Measurements from ENCODE around the gene POTEM. TPM values are rescaled to one million over a fixed set of nuclear protein-coding genes. Genes with fewer than 3 reads are reported as not detected.
"Not testable (repeated sequence)": the region's sequence is repeated elsewhere in the genome, so short reads cannot be mapped to it uniquely, and the experiment has no call there.

Gene POTEM
- total RNA-seq (2014; rRNA removed; shearing (Covaris generic)) = not detected in 2 replicates
- polyA plus RNA-seq (2016; fragmentation: Nextera tagmentation; extraction: Ambion mirVana) = not detected in 2 replicates
- long read RNA-seq = 0 reads

GRCh38 chr14:18967134-18967533 lies at the start of gene POTEM:
POTEM (plus strand) TSS chr14:18967434; CDS start chr14:18967486, 52 bp downstream.
- ATAC-seq; H3K79me2 ChIP-seq (replicated peaks; ENCODE audit: insufficient read depth); H3K27me3 Mint-ChIP-seq (ENCODE audit: insufficient read depth, low read depth, poor library complexity): not testable (repeated sequence)

GRCh38 chr14:18918345-18918744 lies 48.9 kb upstream of the POTEM start:
- not testable (repeated sequence) for DNase-seq (ENCODE audit: low spot score); H3K4me3 Mint-ChIP-seq; H4K20me1 ChIP-seq (replicated peaks; ENCODE audit: insufficient read depth); H3K79me2 ChIP-seq (replicated peaks; ENCODE audit: insufficient read depth); H3K36me3 Mint-ChIP-seq (ENCODE audit: low read depth); H3K27ac Mint-ChIP-seq; H3K36me3 ChIP-seq (ENCODE audit: insufficient read depth); H3K4me1 ChIP-seq (ENCODE audit: insufficient read depth); H3K27me3 Mint-ChIP-seq (ENCODE audit: insufficient read depth, low read depth, poor library complexity); H3F3A ChIP-seq (replicated peaks; ENCODE audit: low read depth); H3K4me2 ChIP-seq; H2AFZ ChIP-seq; H3K4me3 ChIP-seq; ATAC-seq; H3K9me2 ChIP-seq (ENCODE audit: insufficient read depth); H3K27me3 ChIP-seq (ENCODE audit: insufficient read depth); H3K4me1 Mint-ChIP-seq; H3K27ac ChIP-seq (ENCODE audit: low read depth)
- peaks cover 15% of the 10 kb centered on the region for H3K9me3 Mint-ChIP-seq

More at GRCh38 chr14:18967134-18967533, at the start of gene POTEM:
- H3K4me3 Mint-ChIP-seq; H3K4me3 ChIP-seq; H3K4me1 ChIP-seq (ENCODE audit: insufficient read depth); H3K36me3 Mint-ChIP-seq (ENCODE audit: low read depth); H3K4me1 Mint-ChIP-seq; H3K9me2 ChIP-seq (ENCODE audit: insufficient read depth); H3K27me3 ChIP-seq (ENCODE audit: insufficient read depth); H3K4me2 ChIP-seq; H3K36me3 ChIP-seq (ENCODE audit: insufficient read depth); H3F3A ChIP-seq (replicated peaks; ENCODE audit: low read depth); H3K27ac ChIP-seq (ENCODE audit: low read depth); H2AFZ ChIP-seq; DNase-seq (ENCODE audit: low spot score); H3K27ac Mint-ChIP-seq; H4K20me1 ChIP-seq (replicated peaks; ENCODE audit: insufficient read depth): not testable (repeated sequence)
- H3K9me3 Mint-ChIP-seq = peaks cover 16% of the 10 kb centered on the region

DNA sequence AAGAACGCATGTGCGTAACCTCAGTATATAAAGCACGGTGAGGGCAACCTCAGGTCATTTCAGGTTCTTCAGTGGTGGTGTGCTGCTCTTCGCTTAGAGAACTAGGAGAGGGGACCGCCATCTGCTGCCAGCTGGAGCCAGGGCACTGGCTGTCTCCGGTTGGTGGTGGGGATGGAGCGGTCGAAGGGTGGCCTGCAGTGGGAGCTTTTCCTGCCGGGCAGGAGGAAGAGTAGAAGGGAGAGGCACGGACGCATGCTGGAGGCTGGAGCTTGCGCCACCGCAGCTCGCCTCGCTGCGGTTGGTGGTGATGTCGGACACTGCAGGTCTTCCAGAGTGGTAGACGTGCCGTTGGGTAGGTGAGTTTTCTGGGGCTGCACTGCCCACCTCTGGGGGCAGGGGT lies 47.2 kb upstream of the POTEM start:
- not testable (repeated sequence) for H3K4me1 ChIP-seq (ENCODE audit: insufficient read depth); H2AFZ ChIP-seq; H3K27me3 ChIP-seq (ENCODE audit: insufficient read depth); H3K27ac ChIP-seq (ENCODE audit: low read depth); H3K36me3 Mint-ChIP-seq (ENCODE audit: low read depth); ATAC-seq; H3K36me3 ChIP-seq (ENCODE audit: insufficient read depth); H3K27ac Mint-ChIP-seq; H3K4me3 Mint-ChIP-seq; H3K9me2 ChIP-seq (ENCODE audit: insufficient read depth); H3K4me2 ChIP-seq; H3F3A ChIP-seq (replicated peaks; ENCODE audit: low read depth); H4K20me1 ChIP-seq (replicated peaks; ENCODE audit: insufficient read depth); H3K27me3 Mint-ChIP-seq (ENCODE audit: insufficient read depth, low read depth, poor library complexity); H3K79me2 ChIP-seq (replicated peaks; ENCODE audit: insufficient read depth); DNase-seq (ENCODE audit: low spot score); H3K4me1 Mint-ChIP-seq; H3K4me3 ChIP-seq
- peaks cover 14% of the 10 kb centered on the region for H3K9me3 Mint-ChIP-seq

DNA sequence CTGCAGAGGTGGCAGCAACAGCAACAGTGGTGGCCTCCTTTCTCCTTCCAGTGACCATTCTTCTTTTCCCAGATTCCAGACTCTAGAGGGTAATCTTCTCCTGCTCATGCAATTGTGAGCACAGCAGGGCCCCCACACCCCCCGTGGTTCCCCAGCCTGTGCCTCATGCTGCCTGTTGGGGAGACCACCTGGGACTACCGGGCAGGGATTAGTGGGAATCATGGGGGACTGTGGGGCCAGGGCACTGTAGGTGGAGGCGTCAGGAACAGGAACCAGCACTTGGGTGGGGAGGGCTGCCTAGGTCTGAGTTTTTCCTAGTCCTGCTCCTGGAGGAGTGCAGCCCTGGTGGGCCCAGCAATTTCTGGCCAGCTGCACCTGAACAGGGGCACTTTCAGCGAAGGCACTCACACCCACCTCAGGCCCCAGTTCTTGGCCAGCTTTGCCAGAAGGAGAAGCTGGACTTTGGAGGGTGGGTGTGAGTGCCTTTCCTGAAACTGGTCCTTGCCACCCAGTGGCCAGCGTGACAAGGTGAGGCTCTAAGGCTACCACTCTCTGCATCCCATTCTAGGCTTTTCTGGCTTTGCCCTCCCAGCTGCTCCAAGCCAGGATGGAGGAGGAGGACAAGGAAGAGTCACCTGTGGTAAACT lies 46.1 kb upstream of the POTEM start:
- H3K27ac ChIP-seq (ENCODE audit: low read depth); H3K27ac Mint-ChIP-seq; ATAC-seq; H3K4me1 Mint-ChIP-seq; H3K27me3 Mint-ChIP-seq (ENCODE audit: insufficient read depth, low read depth, poor library complexity); H3K27me3 ChIP-seq (ENCODE audit: insufficient read depth); H3K4me3 ChIP-seq; H2AFZ ChIP-seq; H3K36me3 ChIP-seq (ENCODE audit: insufficient read depth); H3K36me3 Mint-ChIP-seq (ENCODE audit: low read depth); DNase-seq (ENCODE audit: low spot score); H3K4me1 ChIP-seq (ENCODE audit: insufficient read depth); H3K9me2 ChIP-seq (ENCODE audit: insufficient read depth); H3K4me3 Mint-ChIP-seq; H3K79me2 ChIP-seq (replicated peaks; ENCODE audit: insufficient read depth); H3K4me2 ChIP-seq; H4K20me1 ChIP-seq (replicated peaks; ENCODE audit: insufficient read depth); H3F3A ChIP-seq (replicated peaks; ENCODE audit: low read depth): not testable (repeated sequence)
- H3K9me3 Mint-ChIP-seq = peaks cover 14% of the 10 kb centered on the region

DNA sequence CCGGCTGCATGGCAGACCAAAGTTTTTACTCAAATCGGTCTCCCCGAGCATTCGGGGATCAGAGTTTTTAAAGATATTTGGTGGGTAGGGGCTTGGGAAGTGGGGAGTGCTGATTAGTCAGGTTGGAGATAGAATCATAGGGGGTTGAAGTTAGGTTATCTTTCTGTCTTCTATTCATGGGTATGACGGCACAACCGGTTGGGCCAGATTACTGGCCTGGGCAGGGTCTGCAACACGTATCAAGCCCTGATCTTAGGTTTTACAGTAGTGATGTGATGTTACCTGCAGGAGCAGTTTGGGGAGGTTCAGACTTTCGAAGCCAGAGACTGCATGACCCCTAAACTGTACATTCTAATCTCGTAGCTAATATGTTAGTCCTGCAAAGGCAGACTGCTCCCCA lies 30.4 kb upstream of the POTEM start:
- H3K36me3 Mint-ChIP-seq (ENCODE audit: low read depth); H3K4me1 ChIP-seq (ENCODE audit: insufficient read depth); H3K9me2 ChIP-seq (ENCODE audit: insufficient read depth); H3K4me2 ChIP-seq; H3K4me1 Mint-ChIP-seq; H3K4me3 ChIP-seq; H3K27me3 ChIP-seq (ENCODE audit: insufficient read depth); DNase-seq (ENCODE audit: low spot score); ATAC-seq; H4K20me1 ChIP-seq (replicated peaks; ENCODE audit: insufficient read depth); H3K79me2 ChIP-seq (replicated peaks; ENCODE audit: insufficient read depth); H3K27ac ChIP-seq (ENCODE audit: low read depth); H3K27ac Mint-ChIP-seq; H3K9me3 Mint-ChIP-seq; H3F3A ChIP-seq (replicated peaks; ENCODE audit: low read depth); H2AFZ ChIP-seq; H3K36me3 ChIP-seq (ENCODE audit: insufficient read depth); H3K27me3 Mint-ChIP-seq (ENCODE audit: insufficient read depth, low read depth, poor library complexity); H3K4me3 Mint-ChIP-seq: not testable (repeated sequence)

- H3K4me1 ChIP-seq (ENCODE audit: insufficient read depth); H3K27ac Mint-ChIP-seq; H3K27me3 Mint-ChIP-seq (ENCODE audit: insufficient read depth, low read depth, poor library complexity); H3K4me3 Mint-ChIP-seq; H3K36me3 ChIP-seq (ENCODE audit: insufficient read depth); H3K4me2 ChIP-seq; H4K20me1 ChIP-seq (replicated peaks; ENCODE audit: insufficient read depth); DNase-seq (ENCODE audit: low spot score); H3K4me3 ChIP-seq; H3K9me2 ChIP-seq (ENCODE audit: insufficient read depth); H3K79me2 ChIP-seq (replicated peaks; ENCODE audit: insufficient read depth); H3F3A ChIP-seq (replicated peaks; ENCODE audit: low read depth); H3K27me3 ChIP-seq (ENCODE audit: insufficient read depth); H3K27ac ChIP-seq (ENCODE audit: low read depth); H2AFZ ChIP-seq; H3K36me3 Mint-ChIP-seq (ENCODE audit: low read depth); H3K4me1 Mint-ChIP-seq; H3K9me3 Mint-ChIP-seq; ATAC-seq: not testable (repeated sequence)
Measured at GRCh38 chr14:18938733-18939132, 28.5 kb upstream of the POTEM start.

GRCh38 chr14:18949939-18950338 lies 17.3 kb upstream of the POTEM start:
- not testable (repeated sequence) for H3K79me2 ChIP-seq (replicated peaks; ENCODE audit: insufficient read depth); H3K36me3 Mint-ChIP-seq (ENCODE audit: low read depth); H3K4me3 Mint-ChIP-seq; H3K4me1 Mint-ChIP-seq; H2AFZ ChIP-seq; ATAC-seq; H3K27ac ChIP-seq (ENCODE audit: low read depth); H4K20me1 ChIP-seq (replicated peaks; ENCODE audit: insufficient read depth); H3K9me2 ChIP-seq (ENCODE audit: insufficient read depth); H3K27me3 Mint-ChIP-seq (ENCODE audit: insufficient read depth, low read depth, poor library complexity); H3K27ac Mint-ChIP-seq; H3K4me2 ChIP-seq; H3K4me1 ChIP-seq (ENCODE audit: insufficient read depth); H3F3A ChIP-seq (replicated peaks; ENCODE audit: low read depth); H3K36me3 ChIP-seq (ENCODE audit: insufficient read depth); DNase-seq (ENCODE audit: low spot score); H3K27me3 ChIP-seq (ENCODE audit: insufficient read depth); H3K4me3 ChIP-seq
- H3K9me3 Mint-ChIP-seq = peaks cover 20% of the 10 kb centered on the region

Measured in GM23338 (cell line).